ENCODE results near the gene LRRC74A.

Gene LRRC74A

DNA sequence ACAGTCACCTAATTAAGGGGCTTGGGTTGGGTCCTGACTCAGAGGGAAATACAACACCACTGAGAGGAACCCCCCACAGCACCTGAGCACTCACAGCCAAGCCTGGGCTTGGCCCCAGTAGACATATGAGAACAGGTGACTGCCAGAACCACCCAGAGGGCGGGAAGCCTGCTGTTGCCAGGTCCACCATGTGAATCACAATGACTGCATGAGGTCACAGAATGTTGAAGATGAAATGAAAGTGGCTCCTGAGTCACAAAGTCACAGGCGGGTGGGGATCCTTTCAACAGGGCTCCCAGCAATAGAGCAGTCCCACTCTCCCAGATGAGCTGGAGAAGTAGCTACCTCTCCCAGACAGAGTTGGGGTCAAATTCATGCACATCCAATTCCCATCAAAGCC, at the start of gene LRRC74A:
Gene LRRC74A, plus strand, starts transcription at position 287 of the 400 bp plus-strand sequence. CDS start 290 bp downstream, outside the sequence.
- no peak for DNase-seq (ENCODE audit: low read depth, low spot score)

DNA sequence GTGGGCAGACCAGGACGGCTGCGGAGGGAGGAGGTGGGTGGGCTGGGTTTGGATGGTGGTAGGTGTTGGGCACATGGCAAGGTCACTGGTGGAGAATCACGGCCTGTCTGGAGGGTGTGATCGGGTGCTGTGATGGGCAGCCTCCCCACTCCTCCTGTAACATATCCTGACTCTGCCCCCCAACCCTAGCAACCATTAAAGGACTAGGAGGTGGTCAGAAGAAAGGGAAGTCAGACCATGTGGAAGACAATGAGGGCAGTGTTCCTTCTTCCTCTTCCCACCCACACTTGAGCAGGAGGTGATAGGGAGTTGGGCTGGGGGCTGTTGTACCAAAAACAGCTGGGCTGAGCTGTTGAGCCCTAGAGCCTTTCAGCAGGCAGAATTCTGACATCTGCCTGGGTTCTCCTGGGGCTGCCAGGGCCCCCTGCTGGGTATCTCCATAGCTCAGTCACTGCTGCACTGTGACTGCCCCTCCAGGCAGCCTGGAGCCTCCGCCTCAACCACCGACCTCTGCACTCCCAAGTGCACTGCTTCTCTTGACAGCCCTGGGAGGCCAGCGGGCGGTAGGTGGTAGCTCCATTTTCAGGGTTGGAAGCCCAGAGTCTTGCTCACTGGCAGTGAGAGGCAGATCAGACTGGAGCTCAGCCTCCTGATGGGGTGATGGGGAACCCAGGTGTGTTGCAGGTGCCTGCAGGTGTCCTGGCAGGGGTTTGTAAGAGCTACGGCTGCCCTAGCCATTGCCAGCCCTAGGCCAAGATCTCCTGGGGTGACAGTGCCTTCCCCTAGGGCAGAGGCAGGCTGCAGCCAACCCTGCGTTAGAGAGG, 49.6 kb upstream of the LRRC74A start:
- peak; percentile 74 for DNase-seq (ENCODE audit: low read depth, low spot score)

- DNase-seq (ENCODE audit: low read depth, low spot score): no peak
Measured at GRCh38 chr14:76777721-76778120, 48.5 kb upstream of the LRRC74A start.

- no peak for DNase-seq (ENCODE audit: low read depth, low spot score)
Measured at GRCh38 chr14:76778546-76779215, 47.5 kb upstream of the LRRC74A start.

GRCh38 chr14:76779221-76780057, 46.8 kb upstream of the LRRC74A start:
- no peak for DNase-seq (ENCODE audit: low read depth, low spot score)

DNA sequence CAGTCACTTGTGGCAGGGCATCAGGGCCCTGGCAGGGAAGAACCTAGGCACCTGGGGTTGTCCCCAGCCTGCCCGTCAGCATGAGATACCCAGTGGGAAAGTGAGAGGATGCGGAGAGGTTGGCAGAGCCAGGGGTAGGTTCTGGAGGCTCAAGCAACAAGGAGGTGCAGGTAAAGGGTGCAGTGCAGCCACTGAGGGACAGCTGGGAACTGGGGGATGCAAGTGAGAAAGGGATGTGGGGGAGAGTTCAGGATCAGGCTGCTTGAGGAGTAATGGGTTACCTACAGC, 46.2 kb upstream of the LRRC74A start:
- DNase-seq (ENCODE audit: low read depth, low spot score): no peak

DNA sequence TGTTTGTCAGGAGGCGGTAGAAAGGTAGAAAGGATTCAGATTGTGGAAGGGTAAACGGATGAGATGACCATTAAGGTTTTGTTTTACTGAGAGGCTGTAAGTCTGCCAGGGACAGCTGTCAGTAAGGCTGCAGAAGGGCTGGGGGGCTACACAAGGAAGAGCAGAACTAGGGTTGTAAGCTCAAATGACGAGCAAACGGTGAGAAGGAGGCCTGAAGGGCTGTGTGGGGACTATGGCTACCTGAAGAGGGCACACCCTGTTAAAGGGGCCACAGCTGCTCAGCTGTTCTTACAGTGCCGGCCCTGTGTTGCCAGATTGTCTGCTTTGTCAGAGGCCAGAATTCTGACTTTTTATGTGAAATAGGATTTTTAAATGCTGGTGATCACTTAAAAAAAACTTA, 45.8 kb upstream of the LRRC74A start:
- DNase-seq (ENCODE audit: low read depth, low spot score): no peak

DNA sequence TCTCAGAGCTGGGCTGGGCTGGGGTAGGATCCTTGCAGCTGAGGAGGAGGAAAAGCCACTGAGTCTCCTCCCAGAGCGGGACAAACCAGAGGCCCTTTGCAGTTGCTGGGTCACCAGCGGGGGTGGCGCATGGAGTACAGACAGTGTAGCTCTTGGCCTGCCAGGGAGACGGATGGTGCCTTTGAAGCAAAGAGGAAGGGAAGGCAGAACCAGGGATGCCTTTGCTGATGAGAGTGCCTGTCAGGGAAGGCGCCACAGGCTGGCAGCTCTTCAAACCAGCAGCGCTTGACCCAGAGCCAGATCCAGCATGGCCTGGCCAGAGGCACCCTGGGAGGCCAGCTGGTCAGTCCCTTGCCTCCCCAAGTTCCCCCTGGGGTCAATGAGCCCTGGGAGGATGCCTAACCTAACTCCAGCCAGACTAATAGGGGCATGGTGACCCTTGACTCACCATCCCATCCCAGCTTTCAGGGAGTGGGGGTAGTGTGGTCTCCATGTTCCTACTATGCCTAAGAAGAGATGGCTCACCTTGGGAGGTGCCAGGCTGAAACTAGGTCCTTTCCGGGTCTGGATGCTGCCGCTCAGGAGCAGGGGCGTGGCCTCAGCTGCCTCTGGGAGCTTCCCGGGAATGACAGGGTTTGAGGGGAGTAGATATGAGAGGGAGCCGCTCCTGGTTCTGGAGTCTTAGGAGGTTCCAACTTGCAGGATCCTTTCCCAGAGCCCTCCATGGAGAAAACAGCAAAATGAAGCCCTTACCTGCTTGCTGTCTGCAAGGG, 45.1 kb upstream of the LRRC74A start:
- no peak for DNase-seq (ENCODE audit: low read depth, low spot score)

DNA sequence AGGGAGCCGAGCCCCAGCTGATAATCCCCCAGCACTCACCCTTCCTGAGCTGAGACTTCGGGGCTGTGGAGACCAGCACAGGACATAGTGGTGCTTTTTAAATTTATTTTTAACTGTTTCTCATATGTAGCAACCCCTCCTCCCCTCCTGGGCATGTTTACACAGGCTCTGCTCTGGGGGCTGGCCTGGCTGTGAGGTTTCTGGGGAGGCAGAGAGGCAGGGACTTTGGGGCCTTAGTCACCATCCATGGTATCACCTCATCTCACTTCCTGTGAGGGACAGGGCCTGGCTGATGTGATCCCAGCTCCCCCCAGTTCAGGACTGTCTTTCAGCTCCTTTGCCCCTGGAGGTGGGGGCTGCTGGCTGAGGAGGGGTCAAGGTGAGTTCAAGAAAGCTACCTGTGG, 44.6 kb upstream of the LRRC74A start:
- no peak for DNase-seq (ENCODE audit: low read depth, low spot score)

- no peak for DNase-seq (ENCODE audit: low read depth, low spot score)
Measured at GRCh38 chr14:76782115-76782884, 43.9 kb upstream of the LRRC74A start.

- DNase-seq (ENCODE audit: low read depth, low spot score): no peak
Measured at GRCh38 chr14:76782885-76783566, 43.2 kb upstream of the LRRC74A start.

GRCh38 chr14:76784266-76784874, 41.8 kb upstream of the LRRC74A start:
- no peak for DNase-seq (ENCODE audit: low read depth, low spot score)

GRCh38 chr14:76784881-76785280, 41.3 kb upstream of the LRRC74A start:
- peak; percentile 94 for DNase-seq (ENCODE audit: low read depth, low spot score)

GRCh38 chr14:76786601-76787000, 39.6 kb upstream of the LRRC74A start:
- no peak for DNase-seq (ENCODE audit: low read depth, low spot score)

GRCh38 chr14:76792422-76792821, 33.8 kb upstream of the LRRC74A start:
- DNase-seq (ENCODE audit: low read depth, low spot score): no peak

DNA sequence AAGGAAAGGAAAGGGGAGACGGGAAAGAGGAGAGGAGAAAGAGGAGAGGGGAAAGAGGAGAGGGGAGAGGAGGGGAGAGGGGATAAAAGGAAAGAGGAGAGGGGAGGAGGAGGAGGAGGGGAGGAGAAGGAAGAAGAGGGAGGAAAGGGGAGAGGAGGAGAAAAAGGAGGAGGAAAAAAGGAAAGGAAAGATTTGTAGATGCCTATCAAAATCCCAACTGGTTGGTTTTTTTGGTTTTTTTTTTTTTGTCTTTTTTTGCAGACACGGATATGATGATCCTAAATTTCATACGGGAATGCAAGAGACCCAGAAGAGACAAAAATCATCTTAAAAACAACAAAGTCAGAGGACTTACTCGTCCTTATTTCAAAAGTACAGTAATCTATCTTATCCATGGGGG, 32.9 kb upstream of the LRRC74A start:
- no peak for DNase-seq (ENCODE audit: low read depth, low spot score)

DNA sequence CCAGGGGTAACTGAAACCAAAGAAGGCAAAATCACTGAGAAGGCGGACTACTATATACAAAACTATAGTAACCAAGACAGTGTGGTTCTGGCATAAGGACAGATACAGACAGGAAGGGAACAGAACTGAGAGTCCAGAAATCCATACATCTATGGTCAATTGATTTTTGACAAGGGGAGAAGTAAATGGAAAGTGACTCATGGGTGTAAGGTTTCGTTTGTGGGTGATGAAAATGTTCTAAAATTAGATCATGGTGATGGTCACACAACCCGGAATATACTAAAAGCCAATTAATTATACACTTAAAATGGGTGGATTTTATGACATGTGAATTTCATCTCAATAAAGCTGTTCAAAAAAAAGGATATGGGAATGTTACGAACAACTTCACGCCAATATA, 32.3 kb upstream of the LRRC74A start:
- DNase-seq (ENCODE audit: low read depth, low spot score): no peak

DNA sequence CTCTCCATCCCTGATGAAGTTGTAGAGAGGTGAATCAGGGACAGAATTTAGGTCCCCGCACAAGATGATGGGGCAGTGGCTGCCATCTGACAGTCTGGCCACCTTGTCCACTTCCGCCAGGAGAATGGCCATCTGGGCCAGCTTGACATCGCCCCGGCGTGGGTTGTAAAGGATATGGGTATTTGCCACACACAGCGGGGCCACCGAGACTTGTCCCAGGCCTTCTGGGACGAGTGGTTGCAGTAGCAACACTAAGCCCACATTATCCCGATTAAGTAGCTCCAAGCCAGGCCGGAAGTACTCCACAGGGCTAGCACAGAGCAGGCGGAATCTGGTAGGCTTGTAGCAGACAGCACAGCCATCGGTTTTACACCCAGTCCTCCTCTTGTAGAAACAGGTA, 19.8 kb upstream of the LRRC74A start:
- DNase-seq (ENCODE audit: low read depth, low spot score): no peak

DNA sequence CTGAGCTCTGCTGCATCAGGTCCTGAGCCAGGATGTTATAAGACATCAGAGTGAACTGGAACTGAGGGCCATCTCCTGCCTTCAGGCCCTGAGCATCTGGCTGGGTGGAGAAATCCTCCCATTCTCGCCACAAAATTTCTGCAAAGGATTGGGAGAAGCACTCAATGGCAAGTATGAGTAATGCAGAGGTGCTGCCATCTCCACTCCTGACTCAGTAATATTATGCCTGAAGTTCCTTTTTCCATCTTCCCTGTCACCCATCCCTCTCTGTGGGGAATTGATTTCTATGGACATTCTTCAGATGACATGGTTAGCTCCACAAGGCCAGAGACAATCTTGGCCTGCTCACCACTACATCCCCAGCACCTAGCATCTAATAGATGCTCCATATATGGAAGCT, 18.2 kb upstream of the LRRC74A start:
- no peak for DNase-seq (ENCODE audit: low read depth, low spot score)

GRCh38 chr14:76808990-76809389, 17.2 kb upstream of the LRRC74A start:
- DNase-seq (ENCODE audit: low read depth, low spot score): no peak

Data from ELF-1 (cell line).